MCF 10A (cell line): Measurements from ENCODE around the gene HEXIM1. TPM values are rescaled to one million over a fixed set of nuclear protein-coding genes. Genes with fewer than 3 reads are reported as not detected.

ENCODE experiments used
- BruUV-seq: library from RNA; stranded (reverse); fragments of 400-500 nt; replicated peaks from 2 replicates; lab custom pipeline; 2021; lab: Mats Ljungman, UMichigan
- CTCF ChIA-PET: fragments of 300-600 bp; sonication (Branson Sonifier 250); formaldehyde crosslinking; extraction: SDS; loops from one replicate; lab custom pipeline; 2021; ENCODE audit warnings: antibody characterized with exemption, inconsistent platforms; lab: Yijun Ruan, JAX
- POLR2A ChIA-PET: fragments of 300-600, 350-650 bp; sonication (Branson Sonifier 250); formaldehyde crosslinking; extraction: SDS; loops from one replicate; lab custom pipeline; 2020; ENCODE audit warnings: antibody characterized with exemption, inconsistent platforms; lab: Yijun Ruan, JAX
- DNase-seq: peaks from one replicate; pipeline ENCODE4 v3.0.0-alpha.2; 2018; ENCODE audit not compliant: unreplicated experiment
- H3K27ac Mint-ChIP-seq: one replicate; pipeline ENCODE4 v1.8.0; 2022; ENCODE audit warnings: mild to moderate bottlenecking, low read depth, mixed read lengths; ENCODE audit not compliant: unreplicated experiment
- H3K27me3 Mint-ChIP-seq: one replicate; pipeline ENCODE4 v1.8.0; 2022; ENCODE audit warnings: mixed read lengths; ENCODE audit not compliant: insufficient read depth, unreplicated experiment
- H3K36me3 Mint-ChIP-seq: one replicate; pipeline ENCODE4 v1.8.0; 2022; ENCODE audit warnings: mild to moderate bottlenecking, moderate library complexity, mixed read lengths; ENCODE audit not compliant: insufficient read depth, unreplicated experiment
- H3K4me1 Mint-ChIP-seq: one replicate; pipeline ENCODE4 v1.8.0; 2022; ENCODE audit warnings: mixed read lengths; ENCODE audit not compliant: insufficient read depth, unreplicated experiment
- H3K4me3 Mint-ChIP-seq: one replicate; pipeline ENCODE4 v1.8.0; 2022; ENCODE audit warnings: mild to moderate bottlenecking, moderate library complexity, mixed read lengths; ENCODE audit not compliant: unreplicated experiment
- H3K9me3 Mint-ChIP-seq: one replicate; pipeline ENCODE4 v1.8.0; 2022; ENCODE audit warnings: mixed read lengths; ENCODE audit not compliant: unreplicated experiment
- CTCF ChIP-seq: fragments of 200-600 bp; IDR thresholded peaks from one replicate; pipeline ENCODE4 v1.8.0; 2022; ENCODE audit warnings: antibody characterized with exemption, mild to moderate bottlenecking; ENCODE audit not compliant: unreplicated experiment
- intact Hi-C: fragments of 100-400 bp; cut with micrococcal nuclease; formaldehyde crosslinking; loops from 2 replicates; pipeline ENCODE4 v1.14.1; 2022
- total RNA-seq: library from RNA; stranded (reverse); gene quantifications from 2 replicates; pipeline ENCODE4 v1.2.3, GENCODE V29; 2022

HEXIM1 gene
- total RNA-seq, 1 experiment from 2014 or later: 26.7 TPM

GRCh38 chr17:45130681-45131615, 17.3 kb upstream of the HEXIM1 start:
- TSS peak; percentile 23 for BruUV-seq
- CTCF ChIA-PET: interaction anchor here (0.6 to 2.2 kb wide), 16 partner anchors 11 to 348 kb away, joined by 3 to 17 read pairs (median 4); partner anchors contain the start of gene NMT1
- H3K4me3 Mint-ChIP-seq: peak overlapping the region; percentile 80

GRCh38 chr17:45131616-45132319, 16.5 kb upstream of the HEXIM1 start:
- TF ChIP-seq CTCF: peak; percentile 98
- H3K4me3 Mint-ChIP-seq: peak overlapping the region; percentile 80
- no TSS peak for BruUV-seq
- peaks cover 39% of the 10 kb centered on the region for H3K4me1 Mint-ChIP-seq
- no peak for DNase-seq
- no peaks in the 10 kb centered on the region for H3K9me3 Mint-ChIP-seq
- intact Hi-C loops: loop anchor here (2.0 to 5.0 kb wide), 4 partner anchors 23 to 231 kb away; partner anchors contain the start of genes DCAKD and GFAP
- H3K27ac Mint-ChIP-seq: no peak overlapping the region
- H3K27me3 Mint-ChIP-seq: no peaks in the 10 kb centered on the region
- POLR2A ChIA-PET: interaction anchor here (0.5 to 1.5 kb wide), 3 partner anchors 20 to 377 kb away, joined by 3 to 5 read pairs (median 4); no protein-coding TSS in a partner anchor
- CTCF ChIA-PET: interaction anchor here (0.5 to 2.2 kb wide), 13 partner anchors 12 to 349 kb away, joined by 3 to 17 read pairs (median 4); partner anchors contain the start of gene NMT1
- peaks cover 5% of the 10 kb centered on the region for H3K36me3 Mint-ChIP-seq

More at GRCh38 chr17:45130681-45131615, 17.3 kb upstream of the HEXIM1 start:
- no peak for DNase-seq
- POLR2A ChIA-PET: interaction anchor here (0.5 to 1.5 kb wide), 9 partner anchors 17 to 231 kb away, joined by 3 to 6 read pairs (median 3); partner anchors contain the start of genes HEXIM1 and HEXIM2
- peaks cover 5% of the 10 kb centered on the region for H3K36me3 Mint-ChIP-seq
- H3K27me3 Mint-ChIP-seq: no peaks in the 10 kb centered on the region
- peak overlapping the region; percentile 80 for H3K27ac Mint-ChIP-seq
- no peaks in the 10 kb centered on the region for H3K9me3 Mint-ChIP-seq
- H3K4me1 Mint-ChIP-seq: peaks cover 40% of the 10 kb centered on the region
- TF ChIP-seq CTCF: no peak
- intact Hi-C loops: loop anchor here (5.0 kb wide), 1 partner anchor 214 kb away; the partner anchor contains the start of gene GFAP

GRCh38 chr17:45132320-45132571, 16.0 kb upstream of the HEXIM1 start, which contains the start of gene PLCD3:
Gene PLCD3, minus strand, starts transcription at chr17:45132515. Its CDS starts 105 bp downstream, at chr17:45132410.
- no peaks in the 10 kb centered on the region for H3K27me3 Mint-ChIP-seq
- no TSS peak for BruUV-seq

More at GRCh38 chr17:45132320-45132571, 16.0 kb upstream of the HEXIM1 start, which contains the start of gene PLCD3:
- H3K4me3 Mint-ChIP-seq: peak within 1 kb of the TSS; percentile 80
- H3K36me3 Mint-ChIP-seq: peaks cover 5% of the 10 kb centered on the region
- peak within 1 kb of the TSS; percentile 64 for H3K27ac Mint-ChIP-seq
- no peak for TF ChIP-seq CTCF
- no peak for DNase-seq
- H3K9me3 Mint-ChIP-seq: no peaks in the 10 kb centered on the region
- peaks cover 35% of the 10 kb centered on the region for H3K4me1 Mint-ChIP-seq
- ChIA-PET POLR2A (interaction anchor here (0.5 to 4.8 kb wide), 7 partner anchors 18 to 377 kb away, joined by 3 to 115 read pairs (median 5); partner anchors contain the start of genes HEXIM1 and NMT1), CTCF (interaction anchor here (0.5 to 2.2 kb wide), 16 partner anchors 17 to 271 kb away, joined by 3 to 17 read pairs (median 4); partner anchors contain the start of gene NMT1)
- intact Hi-C loops: loop anchor here (2.0 to 5.0 kb wide), 4 partner anchors 23 to 231 kb away; partner anchors contain the start of genes DCAKD and GFAP
